Left ventricle myocardium inferior (tissue), 1 donor: ENCODE results near the gene APBA1. TPM values are rescaled to one million over a fixed set of nuclear protein-coding genes. Genes with fewer than 3 reads are reported as not detected.

Source experiments
- DNase-seq: peaks from one replicate; pipeline ENCODE4 v3.0.0-alpha.2; 2020
- H3K27ac ChIP-seq: fragments of 200-600 bp; replicated peaks from 2 replicates; pipeline ENCODE4 v1.8.0; 2021
- H3K27me3 ChIP-seq: fragments of 200-600 bp; 2 replicates; pipeline ENCODE4 v1.8.0; 2021; ENCODE audit warnings: low read depth
- H3K36me3 ChIP-seq: fragments of 200-600 bp; 2 replicates; pipeline ENCODE4 v1.8.0; 2021
- H3K4me1 ChIP-seq: fragments of 200-600 bp; 2 replicates; pipeline ENCODE4 v1.8.0; 2021
- H3K4me3 ChIP-seq: fragments of 200-600 bp; 2 replicates; pipeline ENCODE4 v1.8.0; 2021; ENCODE audit warnings: mild to moderate bottlenecking, moderate library complexity
- H3K9me3 ChIP-seq: fragments of 200-600 bp; replicated peaks from 2 replicates; pipeline ENCODE4 v1.8.0; 2021
- intact Hi-C: fragments of 100-400 bp; cut with micrococcal nuclease; formaldehyde crosslinking; loops from one replicate; pipeline ENCODE4 v1.11.0; 2022
- total RNA-seq: library from RNA; stranded (reverse); fragmentation: NEBNext Ultra II Directional; extraction: Animal tissue kit (Norgen Biotek cat#: 25700); gene quantifications from one replicate; pipeline ENCODE4 v1.2.1, GENCODE V29; 2021
- TF ChIP-seq, protein P1 (sequence below): fragments of 200-600 bp; IDR thresholded peaks from 2 replicates; pipeline ENCODE4 v1.8.0; 2021; ENCODE audit warnings: antibody characterized with exemption, mild to moderate bottlenecking, borderline replicate concordance
- donor health status: DM: no; HTN: yes; CAD: no; lungs with severe emphysema.

Gene APBA1
- total RNA-seq, 1 donor from 2014 or later, result 3.0 TPM

DNA sequence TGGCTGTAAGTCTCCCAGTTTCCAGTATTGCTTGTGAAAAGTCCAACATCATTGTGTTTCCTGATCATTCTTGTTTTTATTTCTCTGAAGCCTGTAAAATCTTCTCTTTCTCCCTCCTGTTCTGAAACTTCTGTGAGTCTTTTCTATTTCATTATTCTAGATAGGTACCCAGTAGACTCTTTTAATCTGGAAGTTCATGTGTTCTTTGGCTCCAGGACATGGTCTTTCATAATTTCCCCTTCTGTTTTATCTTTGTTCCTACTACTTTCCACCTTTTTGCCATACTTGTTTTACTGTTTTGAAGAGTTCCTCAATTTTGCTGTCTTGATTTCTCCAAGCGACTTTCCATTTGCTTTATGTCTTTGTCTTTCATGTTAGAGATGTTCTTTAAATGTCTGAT lies 168.1 kb downstream of the APBA1 start:
- Histone ChIP-seq H3K27me3 (no peaks in the 10 kb centered on the region), H3K4me1 (peaks cover 5% of the 10 kb centered on the region), H3K4me3 (no peak overlapping the region), H3K27ac (no peak overlapping the region), H3K9me3 (no peaks in the 10 kb centered on the region), H3K36me3 (no peaks in the 10 kb centered on the region)
- DNase-seq, result no peak
- intact Hi-C loops, result no loop called here
- TF ChIP-seq, protein P1, sequence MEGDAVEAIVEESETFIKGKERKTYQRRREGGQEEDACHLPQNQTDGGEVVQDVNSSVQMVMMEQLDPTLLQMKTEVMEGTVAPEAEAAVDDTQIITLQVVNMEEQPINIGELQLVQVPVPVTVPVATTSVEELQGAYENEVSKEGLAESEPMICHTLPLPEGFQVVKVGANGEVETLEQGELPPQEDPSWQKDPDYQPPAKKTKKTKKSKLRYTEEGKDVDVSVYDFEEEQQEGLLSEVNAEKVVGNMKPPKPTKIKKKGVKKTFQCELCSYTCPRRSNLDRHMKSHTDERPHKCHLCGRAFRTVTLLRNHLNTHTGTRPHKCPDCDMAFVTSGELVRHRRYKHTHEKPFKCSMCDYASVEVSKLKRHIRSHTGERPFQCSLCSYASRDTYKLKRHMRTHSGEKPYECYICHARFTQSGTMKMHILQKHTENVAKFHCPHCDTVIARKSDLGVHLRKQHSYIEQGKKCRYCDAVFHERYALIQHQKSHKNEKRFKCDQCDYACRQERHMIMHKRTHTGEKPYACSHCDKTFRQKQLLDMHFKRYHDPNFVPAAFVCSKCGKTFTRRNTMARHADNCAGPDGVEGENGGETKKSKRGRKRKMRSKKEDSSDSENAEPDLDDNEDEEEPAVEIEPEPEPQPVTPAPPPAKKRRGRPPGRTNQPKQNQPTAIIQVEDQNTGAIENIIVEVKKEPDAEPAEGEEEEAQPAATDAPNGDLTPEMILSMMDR, result no peak

DNA sequence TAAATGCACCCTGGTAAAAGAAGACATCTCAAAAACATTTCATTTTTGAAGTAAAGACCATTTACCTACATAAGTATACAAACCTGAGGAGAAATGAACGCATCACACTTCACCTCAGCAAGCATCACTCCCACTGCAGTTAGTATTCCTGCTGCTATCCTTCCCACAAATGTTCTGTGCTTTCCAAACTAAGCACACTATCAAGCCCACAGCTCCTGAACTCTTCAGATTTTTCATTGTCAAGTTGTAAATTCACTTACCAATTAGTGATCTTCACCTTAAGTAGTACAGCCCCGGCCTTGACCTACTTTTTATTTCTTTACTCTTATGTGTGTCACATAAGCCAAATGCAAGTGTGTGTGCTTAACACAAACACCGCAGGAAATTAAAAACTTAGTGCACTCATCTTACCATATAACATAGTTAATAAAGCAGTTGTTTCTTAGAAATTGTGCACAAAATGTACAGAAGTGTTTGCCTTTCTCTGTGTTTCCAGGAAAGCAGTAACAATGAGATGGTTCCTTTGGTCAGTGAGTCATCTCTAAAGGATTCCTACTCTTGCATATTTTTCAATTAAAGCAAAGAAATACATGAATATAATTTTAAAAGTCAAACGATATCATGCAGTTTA lies 169.4 kb downstream of the APBA1 start:
- intact Hi-C loops, result no loop called here
- H3K9me3 ChIP-seq, result no peaks in the 10 kb centered on the region
- no peaks in the 10 kb centered on the region for H3K27me3 ChIP-seq
- no peak overlapping the region for H3K4me3 ChIP-seq
- no peak for DNase-seq
- no peak overlapping the region for H3K27ac ChIP-seq
- TF ChIP-seq, protein P1, result no peak
- no peaks in the 10 kb centered on the region for H3K36me3 ChIP-seq
- H3K4me1 ChIP-seq, result peaks cover 5% of the 10 kb centered on the region

DNA sequence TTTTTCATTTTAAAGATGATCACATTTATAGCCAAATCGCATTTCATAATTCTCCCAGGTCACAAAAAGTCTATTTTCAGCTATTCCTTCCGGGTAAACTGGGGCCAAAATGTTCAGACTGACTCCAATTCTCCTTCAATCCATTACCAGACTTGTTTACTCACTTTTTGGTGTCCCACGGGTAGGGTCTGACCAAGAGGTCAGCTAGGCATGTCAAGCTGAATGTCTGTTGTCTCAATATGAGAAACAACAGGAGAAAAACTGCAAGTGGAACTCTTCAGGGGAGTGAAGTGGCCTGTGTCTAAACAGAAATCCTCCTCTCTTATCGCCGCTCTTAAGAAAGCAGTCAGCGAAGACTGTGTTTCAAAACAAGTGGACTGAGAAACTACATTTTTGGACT lies 171.3 kb downstream of the APBA1 start:
- H3K4me3 ChIP-seq, result no peak overlapping the region
- no peaks in the 10 kb centered on the region for H3K9me3 ChIP-seq
- peaks cover 5% of the 10 kb centered on the region for H3K4me1 ChIP-seq
- H3K36me3 ChIP-seq, result no peaks in the 10 kb centered on the region
- no peaks in the 10 kb centered on the region for H3K27me3 ChIP-seq
- TF ChIP-seq, protein P1, result no peak
- intact Hi-C loops, result no loop called here
- H3K27ac ChIP-seq, result peak overlapping the region; percentile 56
- no peak for DNase-seq

DNA sequence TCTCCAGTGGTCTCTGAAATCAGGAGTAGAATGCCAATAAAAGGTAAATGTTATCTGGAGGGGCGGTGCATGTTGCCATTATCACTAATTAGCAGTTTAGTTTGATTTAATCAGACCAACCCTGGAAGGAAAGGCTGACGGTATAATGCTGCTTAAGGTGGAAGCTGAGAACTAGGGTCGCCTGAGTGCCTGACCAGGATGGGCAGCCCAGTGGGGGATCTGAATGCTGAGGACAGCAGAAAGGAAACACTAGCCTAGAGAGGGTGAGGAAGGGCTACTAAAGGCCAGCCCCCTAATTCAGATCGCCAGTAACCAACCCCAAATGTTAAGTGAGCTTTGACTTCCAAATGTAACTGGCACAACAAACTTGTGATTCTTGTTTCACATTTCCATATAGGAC lies 172.2 kb downstream of the APBA1 start:
- H3K4me1 ChIP-seq, result peaks cover 5% of the 10 kb centered on the region
- no peak for DNase-seq
- no peak overlapping the region for H3K27ac ChIP-seq
- TF ChIP-seq, protein P1, result no peak
- intact Hi-C loops, result no loop called here
- no peak overlapping the region for H3K4me3 ChIP-seq
- H3K36me3 ChIP-seq, result no peaks in the 10 kb centered on the region
- H3K9me3 ChIP-seq, result no peaks in the 10 kb centered on the region
- no peaks in the 10 kb centered on the region for H3K27me3 ChIP-seq

DNA sequence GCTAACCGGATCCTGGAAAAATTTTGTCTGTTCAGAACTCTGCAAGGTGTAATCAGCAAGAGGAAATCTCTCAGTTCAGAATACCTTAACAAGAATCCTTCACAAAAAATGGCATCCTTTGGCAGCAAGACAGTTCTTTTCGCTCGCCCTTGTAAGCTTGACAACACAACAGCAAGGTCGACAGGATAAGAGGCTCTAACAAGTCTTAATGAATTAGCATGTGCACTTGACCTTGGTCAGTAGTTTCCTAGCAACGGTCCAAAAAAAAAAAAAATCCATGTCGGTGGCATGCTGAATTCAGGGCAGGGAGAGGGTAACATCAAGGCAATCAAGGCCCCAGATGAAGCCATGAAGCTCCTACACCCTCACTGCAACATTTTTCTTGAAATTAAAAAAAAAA lies 172.8 kb downstream of the APBA1 start:
- no peaks in the 10 kb centered on the region for H3K36me3 ChIP-seq
- no peak overlapping the region for H3K4me3 ChIP-seq
- intact Hi-C loops, result no loop called here
- TF ChIP-seq, protein P1, result no peak
- H3K27ac ChIP-seq, result no peak overlapping the region
- H3K4me1 ChIP-seq, result peaks cover 5% of the 10 kb centered on the region
- H3K27me3 ChIP-seq, result no peaks in the 10 kb centered on the region
- H3K9me3 ChIP-seq, result no peaks in the 10 kb centered on the region
- DNase-seq, result no peak
